ENCODE data around the gene SGSH. TPM values are rescaled to one million over a fixed set of nuclear protein-coding genes. Genes with fewer than 3 reads are reported as not detected.

The SGSH gene
- total RNA-seq, 1 donor from 2014 or later: 24.0 TPM

DNA sequence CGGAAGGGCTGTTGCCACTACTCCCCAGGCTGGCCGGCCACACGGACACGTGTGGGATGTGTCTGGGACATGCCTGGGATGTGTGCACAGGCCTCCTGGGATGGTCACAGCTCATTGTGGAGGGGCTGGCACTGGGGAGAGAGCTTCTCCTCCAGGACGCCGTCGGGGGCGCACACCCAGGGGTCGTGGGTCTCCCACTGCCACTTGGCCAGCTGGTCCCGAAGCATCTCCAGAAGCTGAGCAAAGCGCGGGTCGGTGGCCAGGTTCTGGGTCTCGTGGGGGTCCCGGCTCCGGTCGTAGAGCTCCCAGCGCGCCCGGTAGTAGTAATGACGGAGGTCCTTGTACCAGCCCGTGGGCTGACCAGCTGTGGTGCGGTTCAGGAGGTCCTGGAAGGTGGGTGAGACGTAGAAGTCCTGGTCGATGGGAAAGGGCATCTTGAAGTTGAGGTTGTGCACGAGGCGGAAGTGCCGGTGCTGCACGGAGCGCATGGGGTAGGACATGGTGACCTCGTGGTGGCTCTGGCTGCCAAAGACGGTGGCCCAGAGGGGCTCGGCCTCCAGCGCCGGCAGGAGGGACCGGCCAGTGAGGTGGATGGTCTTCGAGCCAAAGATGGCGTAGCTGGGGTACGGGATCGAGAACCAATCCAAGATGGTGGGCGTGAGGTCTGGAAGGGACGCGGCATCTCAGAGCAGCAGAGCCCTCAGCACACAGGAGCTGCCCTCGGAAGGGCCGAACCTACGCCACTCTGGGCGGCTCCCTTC, 9.6 kb downstream of the SGSH start:
- Histone ChIP-seq H3K9ac (ENCODE audit: low read length) (no peak overlapping the region), H3K4me2 (ENCODE audit: low read length) (no peak overlapping the region), H3K27me3 (ENCODE audit: insufficient read depth, low read length) (no peaks in the 10 kb centered on the region), H2AFZ (ENCODE audit: low read depth, low read length) (no peak overlapping the region), H3K36me3 (ENCODE audit: insufficient read depth, low read length) (no peaks in the 10 kb centered on the region), H3K9me3 (ENCODE audit: insufficient read depth, low read depth, low read length) (no peaks in the 10 kb centered on the region), H3K27ac (ENCODE audit: low read depth, low read length) (no peak overlapping the region), H3K79me2 (ENCODE audit: insufficient read depth, low read length) (no peaks in the 10 kb centered on the region), H3K4me1 (ENCODE audit: insufficient read depth, low read length) (no peaks in the 10 kb centered on the region), H4K20me1 (ENCODE audit: insufficient read depth, low read length) (no peaks in the 10 kb centered on the region), H3K4me3 (ENCODE audit: insufficient read depth, low read depth, low read length) (no peak overlapping the region)
- Mint-ChIP-seq H3K27me3 (ENCODE audit: low read depth, unreplicated experiment) (no peaks in the 10 kb centered on the region), H3K4me1 (ENCODE audit: low read depth, unreplicated experiment) (no peaks in the 10 kb centered on the region), H3K27ac (ENCODE audit: unreplicated experiment) (no peak overlapping the region), H3K9me3 (ENCODE audit: unreplicated experiment) (peaks cover 1% of the 10 kb centered on the region), H3K36me3 (ENCODE audit: low read depth, unreplicated experiment) (peaks cover 5% of the 10 kb centered on the region), H3K4me3 (ENCODE audit: unreplicated experiment) (no peak overlapping the region)
- DNase-seq (ENCODE audit: low read depth) (no peak), FAIRE-seq (no peak)
- TF ChIP-seq, protein P1, sequence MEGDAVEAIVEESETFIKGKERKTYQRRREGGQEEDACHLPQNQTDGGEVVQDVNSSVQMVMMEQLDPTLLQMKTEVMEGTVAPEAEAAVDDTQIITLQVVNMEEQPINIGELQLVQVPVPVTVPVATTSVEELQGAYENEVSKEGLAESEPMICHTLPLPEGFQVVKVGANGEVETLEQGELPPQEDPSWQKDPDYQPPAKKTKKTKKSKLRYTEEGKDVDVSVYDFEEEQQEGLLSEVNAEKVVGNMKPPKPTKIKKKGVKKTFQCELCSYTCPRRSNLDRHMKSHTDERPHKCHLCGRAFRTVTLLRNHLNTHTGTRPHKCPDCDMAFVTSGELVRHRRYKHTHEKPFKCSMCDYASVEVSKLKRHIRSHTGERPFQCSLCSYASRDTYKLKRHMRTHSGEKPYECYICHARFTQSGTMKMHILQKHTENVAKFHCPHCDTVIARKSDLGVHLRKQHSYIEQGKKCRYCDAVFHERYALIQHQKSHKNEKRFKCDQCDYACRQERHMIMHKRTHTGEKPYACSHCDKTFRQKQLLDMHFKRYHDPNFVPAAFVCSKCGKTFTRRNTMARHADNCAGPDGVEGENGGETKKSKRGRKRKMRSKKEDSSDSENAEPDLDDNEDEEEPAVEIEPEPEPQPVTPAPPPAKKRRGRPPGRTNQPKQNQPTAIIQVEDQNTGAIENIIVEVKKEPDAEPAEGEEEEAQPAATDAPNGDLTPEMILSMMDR (IDR thresholded peaks at IDR 0.05; ENCODE audit: insufficient read depth, low read depth, low read length): no peak
- TF ChIP-seq EZH2 (IDR thresholded peaks at IDR 0.05; ENCODE audit: insufficient read depth, low read length): no peak

DNA sequence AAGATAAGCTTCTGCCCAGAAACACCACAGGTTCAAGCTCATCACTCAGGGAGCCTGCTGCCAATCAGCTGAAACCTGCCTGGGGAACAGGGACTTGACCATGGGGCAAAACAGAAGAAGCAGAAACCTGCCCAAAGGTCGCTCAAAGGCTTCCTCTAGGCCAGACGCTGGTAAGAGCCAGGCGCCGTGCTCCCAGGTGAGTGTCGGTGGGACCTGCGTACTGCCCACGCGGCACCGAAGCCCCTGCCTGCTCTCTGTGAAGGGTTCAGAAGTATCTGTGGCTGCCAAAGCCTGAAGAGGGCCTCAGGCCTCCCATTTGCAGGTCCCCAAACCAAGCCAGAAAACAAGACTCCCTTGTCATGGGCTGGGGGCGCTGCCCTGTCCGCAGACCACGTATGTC, 10.4 kb downstream of the SGSH start:
- Mint-ChIP-seq H3K36me3 (ENCODE audit: low read depth, unreplicated experiment) (peaks cover 5% of the 10 kb centered on the region), H3K4me3 (ENCODE audit: unreplicated experiment) (no peak overlapping the region), H3K4me1 (ENCODE audit: low read depth, unreplicated experiment) (no peaks in the 10 kb centered on the region), H3K27me3 (ENCODE audit: low read depth, unreplicated experiment) (no peaks in the 10 kb centered on the region), H3K9me3 (ENCODE audit: unreplicated experiment) (peaks cover 1% of the 10 kb centered on the region), H3K27ac (ENCODE audit: unreplicated experiment) (no peak overlapping the region)
- DNase-seq (ENCODE audit: low read depth) (no peak), FAIRE-seq (no peak)
- Histone ChIP-seq H3K4me3 (ENCODE audit: insufficient read depth, low read depth, low read length) (no peak overlapping the region), H3K36me3 (ENCODE audit: insufficient read depth, low read length) (no peaks in the 10 kb centered on the region), H3K27ac (ENCODE audit: low read depth, low read length) (no peak overlapping the region), H2AFZ (ENCODE audit: low read depth, low read length) (no peak overlapping the region), H3K27me3 (ENCODE audit: insufficient read depth, low read length) (no peaks in the 10 kb centered on the region), H3K9ac (ENCODE audit: low read length) (no peak overlapping the region), H3K79me2 (ENCODE audit: insufficient read depth, low read length) (no peaks in the 10 kb centered on the region), H3K9me3 (ENCODE audit: insufficient read depth, low read depth, low read length) (no peaks in the 10 kb centered on the region), H4K20me1 (ENCODE audit: insufficient read depth, low read length) (no peaks in the 10 kb centered on the region), H3K4me2 (ENCODE audit: low read length) (no peak overlapping the region), H3K4me1 (ENCODE audit: insufficient read depth, low read length) (no peaks in the 10 kb centered on the region)
- TF ChIP-seq, protein P1 (IDR thresholded peaks at IDR 0.05; ENCODE audit: insufficient read depth, low read depth, low read length): no peak
- no peak for TF ChIP-seq EZH2 (IDR thresholded peaks at IDR 0.05; ENCODE audit: insufficient read depth, low read length)

DNA sequence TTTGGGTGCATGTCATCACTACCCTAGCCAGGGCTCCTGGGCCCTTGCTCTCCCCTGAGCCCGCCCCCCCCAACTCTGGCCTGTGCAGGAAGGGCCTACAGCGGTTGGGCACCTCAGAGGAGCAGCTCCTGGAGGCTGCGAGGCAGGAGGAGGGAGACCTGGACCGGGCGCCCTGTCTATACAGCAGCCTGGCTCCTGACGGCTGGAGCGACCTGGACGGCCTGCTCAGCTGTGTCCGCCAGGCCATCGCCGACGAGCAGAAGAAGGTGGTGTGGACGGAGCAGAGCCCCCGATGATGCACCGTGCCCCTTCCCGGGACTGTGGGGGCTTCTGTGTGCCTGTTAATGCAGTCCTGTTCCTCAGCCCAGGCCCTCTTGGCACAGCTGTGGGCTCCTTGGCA, 12.1 kb downstream of the SGSH start:
- Histone ChIP-seq H4K20me1 (ENCODE audit: insufficient read depth, low read length) (no peaks in the 10 kb centered on the region), H3K27ac (ENCODE audit: low read depth, low read length) (no peak overlapping the region), H3K9ac (ENCODE audit: low read length) (no peak overlapping the region), H3K27me3 (ENCODE audit: insufficient read depth, low read length) (no peaks in the 10 kb centered on the region), H3K36me3 (ENCODE audit: insufficient read depth, low read length) (no peaks in the 10 kb centered on the region), H2AFZ (ENCODE audit: low read depth, low read length) (no peak overlapping the region), H3K4me1 (ENCODE audit: insufficient read depth, low read length) (no peaks in the 10 kb centered on the region), H3K9me3 (ENCODE audit: insufficient read depth, low read depth, low read length) (no peaks in the 10 kb centered on the region), H3K79me2 (ENCODE audit: insufficient read depth, low read length) (no peaks in the 10 kb centered on the region), H3K4me3 (ENCODE audit: insufficient read depth, low read depth, low read length) (no peak overlapping the region), H3K4me2 (ENCODE audit: low read length) (no peak overlapping the region)
- no peak for DNase-seq (ENCODE audit: low read depth)
- TF ChIP-seq, protein P1 (IDR thresholded peaks at IDR 0.05; ENCODE audit: insufficient read depth, low read depth, low read length): no peak
- no peak for TF ChIP-seq EZH2 (IDR thresholded peaks at IDR 0.05; ENCODE audit: insufficient read depth, low read length)
- no peak for FAIRE-seq
- Mint-ChIP-seq H3K9me3 (ENCODE audit: unreplicated experiment) (peaks cover 1% of the 10 kb centered on the region), H3K4me3 (ENCODE audit: unreplicated experiment) (no peak overlapping the region), H3K36me3 (ENCODE audit: low read depth, unreplicated experiment) (peaks cover 5% of the 10 kb centered on the region), H3K27ac (ENCODE audit: unreplicated experiment) (no peak overlapping the region), H3K4me1 (ENCODE audit: low read depth, unreplicated experiment) (no peaks in the 10 kb centered on the region), H3K27me3 (ENCODE audit: low read depth, unreplicated experiment) (no peaks in the 10 kb centered on the region)
